HCT116 (cell line): Measurements from ENCODE around the gene SLAMF1. TPM values are rescaled to one million over a fixed set of nuclear protein-coding genes. Genes with fewer than 3 reads are reported as not detected.

Experiments used
- ATAC-seq: fragments of 200-7000 bp; cut with Tn5 transposase; 2 replicates; pipeline ENCODE4 v1.9.1; 2020; ENCODE audit warnings: mild to moderate bottlenecking, moderate library complexity
- BruUV-seq: library from RNA; stranded (reverse); fragments of 400-500 nt; replicated peaks from 2 replicates; lab custom pipeline; 2021; lab: Mats Ljungman, UMichigan
- CTCF ChIA-PET: fragments of 300-600 bp; sonication (Branson Sonifier 250); formaldehyde crosslinking; loops from one replicate; lab custom pipeline; 2021; ENCODE audit warnings: antibody characterized with exemption; lab: Charles Lee
- POLR2A ChIA-PET: fragments of 300-600, 350-600 bp; sonication (Branson Sonifier 250); formaldehyde crosslinking; loops from one replicate; lab custom pipeline; 2021; ENCODE audit warnings: antibody characterized with exemption; lab: Charles Lee
- RAD21 ChIA-PET, 2 experiments: fragments of 300-600 bp; sonication (Branson Sonifier 250); formaldehyde crosslinking; loops; one replicate each; lab custom pipeline; 2023; ENCODE audit warnings: low total read pairs in 2 of 2; ENCODE audit not compliant: uncharacterized antibody in 2 of 2, unreplicated experiment in 2 of 2, low non-redundant PET in 1 of 2; lab: Charles Lee
- DNase-seq: peaks from one replicate; pipeline ENCODE4 v3.0.0-alpha.2; 2010; ENCODE audit warnings: low read depth, low spot score
- H2AFZ ChIP-seq: fragments of 200-600 bp; shearing (Covaris generic), sonication (generic); 2 replicates; pipeline ENCODE4 v1.6.1; 2017; ENCODE audit warnings: low read depth, mixed run types, mixed read lengths, antibody characterized with exemption, low read length; ENCODE audit not compliant: poor library complexity, severe bottlenecking
- H3K27ac ChIP-seq: 2 replicates; pipeline ENCODE4 v1.5.1; 2012; ENCODE audit warnings: low read depth, low read length
- H3K27me3 ChIP-seq: fragments of 200-600 bp; sonication (generic); 2 replicates; pipeline ENCODE4 v1.6.1; 2016; ENCODE audit warnings: mixed run types, low read length, mixed read lengths; ENCODE audit not compliant: insufficient read depth
- H3K36me3 ChIP-seq, 2 experiments: fragments of 200-500 bp in 1 of 2; fragments of 200-600 bp in 1 of 2; sonication (Bioruptor generic) in 1 of 2; sonication (generic) in 1 of 2; 2 replicates each; pipeline versions ENCODE4 v1.5.1 to v1.6.1; 2014 to 2016; ENCODE audit warnings: low read length in 2 of 2, inconsistent platforms in 1 of 2, mixed read lengths in 1 of 2, mixed run types in 1 of 2; ENCODE audit not compliant: insufficient read depth in 2 of 2, control insufficient read depth in 1 of 2
- H3K4me1 ChIP-seq, 2 experiments: fragments of 200-600 bp in 1 of 2; sonication (generic) in 1 of 2; 2 replicates each; pipeline versions ENCODE4 v1.5.1 to v1.6.1; 2012 to 2017; ENCODE audit warnings: low read length in 2 of 2, inconsistent platforms in 1 of 2, mild to moderate bottlenecking in 1 of 2, mixed read lengths in 1 of 2, mixed run types in 1 of 2, moderate library complexity in 1 of 2; ENCODE audit not compliant: insufficient read depth in 2 of 2, control insufficient read depth in 1 of 2
- H3K4me2 ChIP-seq: fragments of 200-600 bp; sonication (generic); 2 replicates; pipeline ENCODE4 v1.6.1; 2017; ENCODE audit warnings: mixed run types, low read length, mixed read lengths
- H3K4me3 ChIP-seq, 2 experiments: fragments of 200-600 bp in 1 of 2; sonication (generic) in 1 of 2; replicated peaks in 1 of 2; 2 replicates each; pipeline ENCODE4 v1.5.1; 2011 to 2016; ENCODE audit warnings: low read length in 2 of 2, control low read depth in 1 of 2, low read depth in 1 of 2, mild to moderate bottlenecking in 1 of 2, mixed read lengths in 1 of 2, mixed run types in 1 of 2
- H3K79me2 ChIP-seq: fragments of 200-600 bp; sonication (generic); 2 replicates; pipeline ENCODE4 v1.6.1; 2017; ENCODE audit warnings: mild to moderate bottlenecking, mixed run types, low read length, moderate library complexity, mixed read lengths; ENCODE audit not compliant: insufficient read depth
- H3K9ac ChIP-seq: fragments of 200-600 bp; sonication (generic); 2 replicates; pipeline ENCODE4 v1.6.1; 2016; ENCODE audit warnings: low read length, mixed read lengths
- H3K9me2 ChIP-seq: fragments of 200-600 bp; sonication (generic), shearing (Covaris generic); 2 replicates; pipeline ENCODE4 v1.6.1; 2017; ENCODE audit warnings: mixed run types, mild to moderate bottlenecking, moderate library complexity; ENCODE audit not compliant: insufficient read depth
- H3K9me3 ChIP-seq, 2 experiments: fragments of 200-500 bp in 1 of 2; fragments of 200-600 bp in 1 of 2; sonication (Bioruptor generic) in 1 of 2; sonication (generic) in 1 of 2; 2 replicates each; pipeline ENCODE4 v1.6.1; 2014 to 2017; ENCODE audit warnings: low read length in 2 of 2, mixed read lengths in 2 of 2, inconsistent platforms in 1 of 2, low read depth in 1 of 2, mild to moderate bottlenecking in 1 of 2, mixed run types in 1 of 2, moderate library complexity in 1 of 2; ENCODE audit not compliant: control insufficient read depth in 1 of 2, insufficient read depth in 1 of 2
- H4K20me1 ChIP-seq: fragments of 200-600 bp; sonication (generic), shearing (Covaris generic); 2 replicates; pipeline ENCODE4 v1.6.1; 2017; ENCODE audit warnings: mixed run types, mild to moderate bottlenecking, moderate library complexity; ENCODE audit not compliant: insufficient read depth
- CEBPB ChIP-seq: IDR thresholded peaks from 2 replicates; pipeline ENCODE4 v1.6.1; 2012; ENCODE audit warnings: low read depth
- ELF1 ChIP-seq: IDR thresholded peaks from 2 replicates; pipeline ENCODE4 v1.6.1; 2012; ENCODE audit warnings: low read depth, borderline replicate concordance
- EZH2phosphoT487 ChIP-seq: fragments of 200-600 bp; IDR thresholded peaks from 2 replicates; pipeline ENCODE4 v1.6.1; 2018; ENCODE audit warnings: antibody characterized with exemption, borderline replicate concordance
- FOSL1 ChIP-seq: IDR thresholded peaks from 2 replicates; pipeline ENCODE4 v1.6.1; 2012; ENCODE audit warnings: low read depth
- JUND ChIP-seq: IDR thresholded peaks from 2 replicates; pipeline ENCODE4 v1.6.1; 2012
- POLR2A ChIP-seq: IDR thresholded peaks from 2 replicates; pipeline ENCODE4 v1.7.0; 2011; ENCODE audit warnings: borderline replicate concordance; ENCODE audit not compliant: insufficient read depth, insufficient read length; ENCODE audit errors: extremely low read depth
- POLR2AphosphoS5 ChIP-seq: IDR thresholded peaks from 2 replicates; pipeline ENCODE4 v1.6.1; 2011; ENCODE audit warnings: mild to moderate bottlenecking, low read depth, low read length, moderate library complexity
- SIN3A ChIP-seq: IDR thresholded peaks from 2 replicates; pipeline ENCODE4 v1.6.1; 2012; ENCODE audit warnings: low read depth
- SP1 ChIP-seq: IDR thresholded peaks from 2 replicates; pipeline ENCODE4 v1.6.1; 2012; ENCODE audit warnings: low read depth
- SRF ChIP-seq: IDR thresholded peaks from 2 replicates; pipeline ENCODE4 v1.6.1; 2012; ENCODE audit warnings: low read depth
- TCF7L2 ChIP-seq: IDR thresholded peaks from 2 replicates; pipeline ENCODE4 v1.7.0; 2011; ENCODE audit warnings: borderline replicate concordance, inconsistent platforms; ENCODE audit not compliant: insufficient read depth, insufficient read length; ENCODE audit errors: extremely low read depth
- YY1 ChIP-seq: IDR thresholded peaks from 2 replicates; pipeline ENCODE4 v1.6.1; 2011; ENCODE audit warnings: low read length, low read depth, moderate library complexity, mild to moderate bottlenecking; ENCODE audit not compliant: insufficient replicate concordance; ENCODE audit errors: extremely low read depth
- ZFX ChIP-seq: fragments of 450-650 bp; IDR thresholded peaks from 2 replicates; pipeline ENCODE4 v1.6.1; 2017
- ZNF274 ChIP-seq: fragments of 200-500 bp; sonication (Bioruptor generic); IDR thresholded peaks from 2 replicates; pipeline ENCODE4 v1.6.1; 2014; ENCODE audit warnings: mild to moderate bottlenecking, low read depth, low read length, inconsistent platforms
- intact Hi-C: fragments of 100-400 bp; cut with micrococcal nuclease; formaldehyde crosslinking; loops from 2 replicates; pipeline ENCODE4 v1.10.0; 2022
- total RNA-seq: library from RNA; stranded (reverse); gene quantifications from one replicate; pipeline ENCODE4 v1.2.1, GENCODE V29; 2021; ENCODE audit not compliant: unreplicated experiment
- TF ChIP-seq, protein P1 (sequence below): IDR thresholded peaks from 2 replicates; pipeline ENCODE4 v1.6.1; 2011; ENCODE audit warnings: mild to moderate bottlenecking, low read length, moderate library complexity; ENCODE audit not compliant: insufficient replicate concordance; ENCODE audit errors: extremely low read depth
- TF ChIP-seq, protein P2 (sequence below): IDR thresholded peaks from 2 replicates; pipeline ENCODE4 v1.6.1; 2012; ENCODE audit warnings: low read depth
- TF ChIP-seq, protein P3 (sequence below), 3 experiments: fragments of 200-600 bp in 1 of 3; sonication (generic) in 1 of 3; IDR thresholded peaks in 2 of 3; conservative IDR thresholded peaks in 1 of 3; 2 replicates each; pipeline ENCODE4 v1.5.1; 2012 to 2017; ENCODE audit warnings: low read depth in 2 of 3, low read length in 2 of 3, antibody characterized with exemption in 1 of 3, borderline replicate concordance in 1 of 3, control low read depth in 1 of 3, mild to moderate bottlenecking in 1 of 3, mixed read lengths in 1 of 3, mixed run types in 1 of 3, moderate library complexity in 1 of 3; ENCODE audit not compliant: insufficient read depth in 1 of 3
- TF ChIP-seq, protein P4 (sequence below): IDR thresholded peaks from 2 replicates; pipeline ENCODE4 v1.6.1; 2012

The SLAMF1 gene
- total RNA-seq, 1 experiment from 2014 or later = 0.30 TPM

DNA sequence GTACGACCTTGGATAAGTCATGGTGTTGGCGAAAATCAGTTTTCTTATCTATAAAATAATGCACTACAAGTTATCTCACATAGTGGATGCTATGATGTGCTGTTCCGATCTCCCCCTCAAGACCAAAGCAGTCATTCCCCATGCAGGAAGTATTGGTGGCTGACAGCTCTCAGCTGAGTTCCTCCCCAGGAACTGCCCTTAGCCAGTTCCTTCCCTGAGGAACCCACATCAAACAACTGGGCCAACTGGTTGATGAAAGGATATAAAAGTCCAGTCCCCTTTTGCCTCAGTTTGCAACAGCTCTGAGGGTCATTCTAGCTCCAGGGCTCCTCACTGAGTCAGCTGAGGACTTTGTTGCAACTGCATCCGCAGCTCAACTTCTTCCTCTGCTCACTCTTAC is 16.1 kb upstream of the SLAMF1 start:
- intact Hi-C loops = no loop called here
- BruUV-seq = no TSS peak
- Histone ChIP-seq H3K36me3 (no peaks in the 10 kb centered on the region), H3K9me3 (no peaks in the 10 kb centered on the region), H3K9ac (no peak overlapping the region), H3K79me2 (no peaks in the 10 kb centered on the region), H4K20me1 (no peaks in the 10 kb centered on the region), H2AFZ (no peak overlapping the region), H3K4me2 (no peak overlapping the region), H3K27ac (no peak overlapping the region), H3K9me2 (no peaks in the 10 kb centered on the region), H3K4me1 (no peaks in the 10 kb centered on the region), H3K27me3 (no peaks in the 10 kb centered on the region), H3K4me3 (no peak overlapping the region)
- RAD21 ChIA-PET = no interaction called here
- DNase-seq = no peak
- POLR2A ChIA-PET = no interaction called here
- CTCF ChIA-PET = interaction anchor here (1.3 kb wide), 1 partner anchor 12 kb away, joined by 7 read pairs; no protein-coding TSS in a partner anchor
- TF ChIP-seq CEBPB (no peak), ELF1 (no peak), POLR2A (no peak), ZFX (no peak), YY1 (no peak), POLR2AphosphoS5 (no peak), EZH2phosphoT487 (no peak), SIN3A (no peak), JUND (no peak), ZNF274 (no peak), TCF7L2 (no peak), FOSL1 (no peak), SRF (no peak), SP1 (no peak)
- TF ChIP-seq, protein P1, sequence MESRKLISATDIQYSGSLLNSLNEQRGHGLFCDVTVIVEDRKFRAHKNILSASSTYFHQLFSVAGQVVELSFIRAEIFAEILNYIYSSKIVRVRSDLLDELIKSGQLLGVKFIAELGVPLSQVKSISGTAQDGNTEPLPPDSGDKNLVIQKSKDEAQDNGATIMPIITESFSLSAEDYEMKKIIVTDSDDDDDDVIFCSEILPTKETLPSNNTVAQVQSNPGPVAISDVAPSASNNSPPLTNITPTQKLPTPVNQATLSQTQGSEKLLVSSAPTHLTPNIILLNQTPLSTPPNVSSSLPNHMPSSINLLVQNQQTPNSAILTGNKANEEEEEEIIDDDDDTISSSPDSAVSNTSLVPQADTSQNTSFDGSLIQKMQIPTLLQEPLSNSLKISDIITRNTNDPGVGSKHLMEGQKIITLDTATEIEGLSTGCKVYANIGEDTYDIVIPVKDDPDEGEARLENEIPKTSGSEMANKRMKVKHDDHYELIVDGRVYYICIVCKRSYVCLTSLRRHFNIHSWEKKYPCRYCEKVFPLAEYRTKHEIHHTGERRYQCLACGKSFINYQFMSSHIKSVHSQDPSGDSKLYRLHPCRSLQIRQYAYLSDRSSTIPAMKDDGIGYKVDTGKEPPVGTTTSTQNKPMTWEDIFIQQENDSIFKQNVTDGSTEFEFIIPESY = no peak
- TF ChIP-seq, protein P2, sequence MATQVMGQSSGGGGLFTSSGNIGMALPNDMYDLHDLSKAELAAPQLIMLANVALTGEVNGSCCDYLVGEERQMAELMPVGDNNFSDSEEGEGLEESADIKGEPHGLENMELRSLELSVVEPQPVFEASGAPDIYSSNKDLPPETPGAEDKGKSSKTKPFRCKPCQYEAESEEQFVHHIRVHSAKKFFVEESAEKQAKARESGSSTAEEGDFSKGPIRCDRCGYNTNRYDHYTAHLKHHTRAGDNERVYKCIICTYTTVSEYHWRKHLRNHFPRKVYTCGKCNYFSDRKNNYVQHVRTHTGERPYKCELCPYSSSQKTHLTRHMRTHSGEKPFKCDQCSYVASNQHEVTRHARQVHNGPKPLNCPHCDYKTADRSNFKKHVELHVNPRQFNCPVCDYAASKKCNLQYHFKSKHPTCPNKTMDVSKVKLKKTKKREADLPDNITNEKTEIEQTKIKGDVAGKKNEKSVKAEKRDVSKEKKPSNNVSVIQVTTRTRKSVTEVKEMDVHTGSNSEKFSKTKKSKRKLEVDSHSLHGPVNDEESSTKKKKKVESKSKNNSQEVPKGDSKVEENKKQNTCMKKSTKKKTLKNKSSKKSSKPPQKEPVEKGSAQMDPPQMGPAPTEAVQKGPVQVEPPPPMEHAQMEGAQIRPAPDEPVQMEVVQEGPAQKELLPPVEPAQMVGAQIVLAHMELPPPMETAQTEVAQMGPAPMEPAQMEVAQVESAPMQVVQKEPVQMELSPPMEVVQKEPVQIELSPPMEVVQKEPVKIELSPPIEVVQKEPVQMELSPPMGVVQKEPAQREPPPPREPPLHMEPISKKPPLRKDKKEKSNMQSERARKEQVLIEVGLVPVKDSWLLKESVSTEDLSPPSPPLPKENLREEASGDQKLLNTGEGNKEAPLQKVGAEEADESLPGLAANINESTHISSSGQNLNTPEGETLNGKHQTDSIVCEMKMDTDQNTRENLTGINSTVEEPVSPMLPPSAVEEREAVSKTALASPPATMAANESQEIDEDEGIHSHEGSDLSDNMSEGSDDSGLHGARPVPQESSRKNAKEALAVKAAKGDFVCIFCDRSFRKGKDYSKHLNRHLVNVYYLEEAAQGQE = no peak
- TF ChIP-seq, protein P3, sequence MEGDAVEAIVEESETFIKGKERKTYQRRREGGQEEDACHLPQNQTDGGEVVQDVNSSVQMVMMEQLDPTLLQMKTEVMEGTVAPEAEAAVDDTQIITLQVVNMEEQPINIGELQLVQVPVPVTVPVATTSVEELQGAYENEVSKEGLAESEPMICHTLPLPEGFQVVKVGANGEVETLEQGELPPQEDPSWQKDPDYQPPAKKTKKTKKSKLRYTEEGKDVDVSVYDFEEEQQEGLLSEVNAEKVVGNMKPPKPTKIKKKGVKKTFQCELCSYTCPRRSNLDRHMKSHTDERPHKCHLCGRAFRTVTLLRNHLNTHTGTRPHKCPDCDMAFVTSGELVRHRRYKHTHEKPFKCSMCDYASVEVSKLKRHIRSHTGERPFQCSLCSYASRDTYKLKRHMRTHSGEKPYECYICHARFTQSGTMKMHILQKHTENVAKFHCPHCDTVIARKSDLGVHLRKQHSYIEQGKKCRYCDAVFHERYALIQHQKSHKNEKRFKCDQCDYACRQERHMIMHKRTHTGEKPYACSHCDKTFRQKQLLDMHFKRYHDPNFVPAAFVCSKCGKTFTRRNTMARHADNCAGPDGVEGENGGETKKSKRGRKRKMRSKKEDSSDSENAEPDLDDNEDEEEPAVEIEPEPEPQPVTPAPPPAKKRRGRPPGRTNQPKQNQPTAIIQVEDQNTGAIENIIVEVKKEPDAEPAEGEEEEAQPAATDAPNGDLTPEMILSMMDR (IDR thresholded peaks at IDR 0.05 in 2 of 3, conservative IDR thresholded peaks at IDR 0.05 in 1 of 3; ENCODE audit: borderline replicate concordance in 1 of 3, insufficient read depth in 1 of 3, low read depth in 2 of 3, low read length in 2 of 3) = no peak
- TF ChIP-seq, protein P4, sequence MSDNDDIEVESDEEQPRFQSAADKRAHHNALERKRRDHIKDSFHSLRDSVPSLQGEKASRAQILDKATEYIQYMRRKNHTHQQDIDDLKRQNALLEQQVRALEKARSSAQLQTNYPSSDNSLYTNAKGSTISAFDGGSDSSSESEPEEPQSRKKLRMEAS = no peak
- ATAC-seq = no peak
